Measurements from ENCODE around the gene PDE6C.

The PDE6C gene

DNA sequence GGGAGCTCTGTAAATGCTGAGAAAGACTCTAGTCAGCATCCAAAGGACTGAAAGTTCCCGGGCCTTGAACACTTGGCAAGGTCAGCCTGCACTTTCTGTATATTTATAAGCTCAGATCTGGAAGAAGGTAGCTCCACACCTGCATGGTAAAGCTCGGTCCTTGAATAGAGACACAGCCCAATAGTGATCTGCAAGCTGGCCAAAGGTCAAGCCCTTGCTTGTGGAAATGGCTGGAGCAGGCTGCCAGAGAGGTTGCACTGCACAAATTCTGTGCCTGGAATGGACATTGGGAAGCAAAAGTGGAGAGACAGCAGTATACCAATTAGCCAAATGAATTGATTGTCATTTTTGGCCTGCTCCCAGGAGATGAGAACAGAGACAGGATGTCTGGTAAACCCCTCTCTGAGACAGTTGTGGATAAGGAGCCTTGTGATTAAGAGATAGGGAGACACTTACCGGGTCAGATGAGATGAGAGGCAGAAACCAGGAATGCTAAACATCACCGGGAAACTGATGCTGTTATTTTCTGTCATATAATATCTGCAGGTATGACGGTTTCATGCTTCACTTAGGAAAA, 98.1 kb downstream of the PDE6C start:
- Histone ChIP-seq H3K27ac (no peak overlapping the region), H3K4me3 (no peak overlapping the region)
- no peak for DNase-seq (ENCODE audit: low spot score)
- TF ChIP-seq, protein P1, sequence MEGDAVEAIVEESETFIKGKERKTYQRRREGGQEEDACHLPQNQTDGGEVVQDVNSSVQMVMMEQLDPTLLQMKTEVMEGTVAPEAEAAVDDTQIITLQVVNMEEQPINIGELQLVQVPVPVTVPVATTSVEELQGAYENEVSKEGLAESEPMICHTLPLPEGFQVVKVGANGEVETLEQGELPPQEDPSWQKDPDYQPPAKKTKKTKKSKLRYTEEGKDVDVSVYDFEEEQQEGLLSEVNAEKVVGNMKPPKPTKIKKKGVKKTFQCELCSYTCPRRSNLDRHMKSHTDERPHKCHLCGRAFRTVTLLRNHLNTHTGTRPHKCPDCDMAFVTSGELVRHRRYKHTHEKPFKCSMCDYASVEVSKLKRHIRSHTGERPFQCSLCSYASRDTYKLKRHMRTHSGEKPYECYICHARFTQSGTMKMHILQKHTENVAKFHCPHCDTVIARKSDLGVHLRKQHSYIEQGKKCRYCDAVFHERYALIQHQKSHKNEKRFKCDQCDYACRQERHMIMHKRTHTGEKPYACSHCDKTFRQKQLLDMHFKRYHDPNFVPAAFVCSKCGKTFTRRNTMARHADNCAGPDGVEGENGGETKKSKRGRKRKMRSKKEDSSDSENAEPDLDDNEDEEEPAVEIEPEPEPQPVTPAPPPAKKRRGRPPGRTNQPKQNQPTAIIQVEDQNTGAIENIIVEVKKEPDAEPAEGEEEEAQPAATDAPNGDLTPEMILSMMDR (IDR thresholded peaks at IDR 0.05), result no peak

DNA sequence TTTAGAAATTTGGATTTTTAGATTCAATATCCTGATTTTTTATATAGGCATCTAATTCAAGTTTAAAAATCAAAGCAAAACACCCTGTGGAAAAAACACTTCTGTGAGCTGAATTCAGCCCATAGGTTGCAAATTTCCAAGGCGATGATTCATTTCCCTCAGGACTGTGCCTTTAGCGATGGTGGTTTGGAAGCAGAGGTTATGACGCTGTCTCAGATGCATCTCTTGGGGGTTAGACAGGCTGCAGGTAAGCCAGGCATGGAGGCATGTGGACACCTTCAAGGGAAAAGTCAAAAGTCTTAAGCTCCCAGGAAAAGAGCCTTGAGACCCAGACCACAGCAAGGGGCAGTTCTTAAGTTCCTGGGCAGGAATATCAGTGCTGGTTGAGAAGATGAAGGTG, 99.6 kb downstream of the PDE6C start:
- DNase-seq (ENCODE audit: low spot score), result no peak
- Histone ChIP-seq H3K27ac (no peak overlapping the region), H3K4me3 (no peak overlapping the region)
- TF ChIP-seq, protein P1 (IDR thresholded peaks at IDR 0.05), result no peak

DNA sequence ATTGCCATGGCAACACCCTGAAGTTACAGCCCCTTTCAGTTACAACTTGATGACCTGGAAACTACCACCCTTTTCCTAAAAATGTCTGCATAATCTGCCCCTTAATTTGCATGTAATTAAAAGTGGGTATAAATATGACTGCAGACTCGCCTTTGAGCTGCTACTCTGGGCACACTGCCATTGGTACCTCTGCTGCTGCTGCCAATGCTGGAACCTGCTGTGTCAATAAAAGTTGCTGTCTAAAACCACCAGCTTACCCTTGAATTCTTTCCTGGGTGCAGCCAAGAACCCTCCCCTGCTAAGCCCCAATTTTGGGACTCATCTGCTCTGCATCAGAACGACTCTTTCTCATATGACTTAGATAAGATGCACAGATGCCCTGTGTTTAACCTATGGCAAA, 100.3 kb downstream of the PDE6C start:
- no peak overlapping the region for H3K4me3 ChIP-seq
- DNase-seq (ENCODE audit: low spot score), result no peak
- TF ChIP-seq, protein P1 (IDR thresholded peaks at IDR 0.05), result no peak
- H3K27ac ChIP-seq, result no peak overlapping the region

DNA sequence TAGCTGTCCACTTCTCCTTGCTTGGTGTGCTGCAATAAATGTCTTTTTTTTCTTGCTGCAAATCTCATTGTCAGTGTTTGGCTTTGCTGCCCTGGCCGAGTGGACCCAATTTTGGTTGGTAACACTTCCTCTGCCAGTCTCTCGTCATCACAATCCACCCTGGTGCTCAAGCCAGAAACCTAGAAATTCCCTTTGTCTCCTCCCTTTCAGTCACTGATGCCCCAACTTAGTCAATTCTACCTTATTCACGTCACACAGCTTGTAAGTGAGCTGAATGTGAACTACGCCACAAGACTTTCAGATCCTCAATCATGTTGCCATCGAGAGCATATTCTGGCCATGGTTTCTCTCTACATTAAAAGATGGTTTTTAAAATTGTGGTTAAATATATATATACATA, 103.0 kb downstream of the PDE6C start:
- no peak for DNase-seq (ENCODE audit: low spot score)
- Histone ChIP-seq H3K27ac (no peak overlapping the region), H3K4me3 (no peak overlapping the region)
- TF ChIP-seq, protein P1 (IDR thresholded peaks at IDR 0.05), result no peak

Data from coronary artery (tissue), 2 donors.